Right lung (tissue), 5 donors: Measurements from ENCODE around the gene SORT1. TPM values are rescaled to one million over a fixed set of nuclear protein-coding genes. Genes with fewer than 3 reads are reported as not detected.
A peak's percentile ranks its signal among the peaks of the same experiment; 100 is the strongest.
"Not testable (repeated sequence)": the region's sequence is repeated elsewhere in the genome, so short reads cannot be mapped to it uniquely, and the experiment has no call there.

Experiments used
- DNase-seq, 2 donors: peaks; one replicate each; pipeline ENCODE4 v3.0.0-alpha.2; 2013
- polyA plus RNA-seq, 5 donors: library from polyadenylated mRNA; unstranded; fragments of 120-200 nt; gene quantifications; one replicate each; pipeline versions ENCODE4 v1.2.1 to v1.2.3, GENCODE V29; 2013; ENCODE audit warnings: inconsistent platforms in 1 of 5, low replicate concordance in 1 of 5; ENCODE audit not compliant: insufficient read length in 5 of 5, insufficient read depth in 1 of 5

SORT1 gene
- polyA plus RNA-seq, 5 donors: 34.0 to 51.2 (median 42.6) TPM

DNA sequence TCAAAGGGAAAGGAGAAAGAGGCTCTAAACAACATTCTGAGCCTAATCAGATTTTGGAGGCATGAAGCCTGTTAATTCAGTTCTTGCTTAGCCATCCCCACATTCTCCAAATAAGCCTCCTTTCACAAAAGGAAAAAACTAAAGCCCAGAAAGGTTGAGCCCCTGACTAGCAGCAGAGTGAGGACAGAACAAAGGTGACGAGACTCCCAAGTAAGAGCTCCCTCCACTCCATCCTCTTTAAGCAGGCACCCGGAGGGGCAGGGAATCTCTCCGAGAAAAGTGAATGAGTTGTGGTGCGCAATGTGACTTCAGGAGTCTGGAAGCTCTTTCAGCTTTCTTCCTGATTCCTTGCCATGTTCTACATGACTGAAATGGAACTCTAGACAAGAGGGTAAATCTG, 47.5 kb downstream of the SORT1 start:
- DNase-seq: no peak

DNA sequence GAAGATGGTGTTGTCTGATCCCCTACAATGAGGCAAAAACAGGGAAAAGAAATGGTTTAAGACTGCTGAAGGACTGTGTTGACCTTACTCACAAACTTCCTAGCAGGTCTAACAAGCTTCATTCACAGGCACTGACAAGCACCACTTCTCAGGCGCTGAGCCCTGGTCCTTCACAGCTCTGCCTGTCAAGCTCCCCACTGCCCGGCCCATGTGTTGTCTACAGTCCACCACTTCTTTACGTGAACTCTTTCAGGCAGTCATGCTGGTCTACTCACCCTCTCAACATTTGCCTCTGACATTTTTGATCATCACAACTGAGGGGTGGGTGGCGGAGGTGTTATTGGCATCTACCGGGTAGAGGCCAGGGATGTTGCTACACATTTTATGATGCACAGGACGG, 50.2 kb downstream of the SORT1 start:
- peak in 1 of 2 donors; percentile 3 for DNase-seq

DNA sequence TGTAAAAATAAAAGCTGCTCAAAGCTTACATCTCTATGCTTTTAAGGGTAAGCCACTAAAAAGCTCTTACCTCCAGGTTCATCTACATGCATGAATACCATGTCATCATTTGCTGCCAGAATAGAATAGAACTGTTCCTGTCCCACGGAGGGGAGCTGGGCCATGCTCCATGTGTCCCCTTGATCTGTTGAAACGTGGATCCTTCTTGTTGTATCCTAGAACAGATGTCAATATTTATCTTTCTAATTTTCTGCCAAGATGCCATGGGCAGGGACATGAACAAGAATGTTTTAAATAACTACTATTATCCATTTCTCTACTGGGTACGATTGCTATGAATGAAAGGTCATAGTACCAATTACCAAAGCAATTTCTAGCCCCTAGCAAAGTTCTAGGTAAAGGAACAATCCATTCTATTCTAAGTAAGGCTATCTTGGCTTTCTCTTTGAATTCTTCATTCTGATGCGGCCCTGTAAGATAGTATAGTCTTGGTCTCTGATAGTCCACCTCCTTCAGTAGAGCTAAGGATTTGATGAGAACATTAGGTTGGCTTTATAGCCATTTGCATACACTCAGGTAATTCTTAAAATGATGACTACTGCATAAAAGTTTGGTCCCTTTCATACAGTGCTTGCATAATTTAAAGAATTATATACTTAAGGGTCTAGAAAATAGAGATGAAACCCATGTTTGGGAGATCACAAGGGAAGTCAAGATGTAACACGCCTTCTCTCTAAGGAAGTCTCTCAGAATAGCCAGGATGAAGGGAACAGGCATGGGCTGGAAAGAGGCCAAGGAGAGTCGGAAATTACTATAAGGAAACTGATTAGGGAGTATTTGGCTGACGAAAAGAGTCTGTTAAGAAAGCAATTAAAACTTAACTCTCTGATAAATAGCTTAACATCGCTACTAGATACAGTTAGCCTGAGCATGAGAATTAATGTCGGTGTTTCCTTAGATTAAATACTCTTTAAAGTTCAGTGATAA, 55.5 kb downstream of the SORT1 start:
- peak in 1 of 2 donors; percentile 18 for DNase-seq

DNA sequence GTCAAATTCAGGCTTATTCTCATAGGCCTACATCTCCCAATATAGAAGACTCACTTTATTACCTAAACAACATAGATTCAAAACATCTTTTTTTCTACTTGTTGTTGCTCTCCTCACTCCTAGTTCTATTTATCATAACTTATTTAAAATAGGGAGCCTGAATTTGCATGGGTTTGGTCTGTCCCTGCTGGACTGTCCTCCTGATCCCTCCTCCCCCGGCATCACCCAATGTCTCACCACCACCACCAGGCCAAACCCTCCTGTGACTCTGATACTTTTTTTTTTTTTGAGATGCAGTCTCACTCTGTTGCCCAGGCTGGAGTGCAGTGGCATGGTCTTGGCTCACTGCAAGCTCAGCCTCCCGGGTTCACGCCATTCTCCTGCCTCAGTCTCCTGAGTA, 59.1 kb downstream of the SORT1 start:
- no peak for DNase-seq

DNA sequence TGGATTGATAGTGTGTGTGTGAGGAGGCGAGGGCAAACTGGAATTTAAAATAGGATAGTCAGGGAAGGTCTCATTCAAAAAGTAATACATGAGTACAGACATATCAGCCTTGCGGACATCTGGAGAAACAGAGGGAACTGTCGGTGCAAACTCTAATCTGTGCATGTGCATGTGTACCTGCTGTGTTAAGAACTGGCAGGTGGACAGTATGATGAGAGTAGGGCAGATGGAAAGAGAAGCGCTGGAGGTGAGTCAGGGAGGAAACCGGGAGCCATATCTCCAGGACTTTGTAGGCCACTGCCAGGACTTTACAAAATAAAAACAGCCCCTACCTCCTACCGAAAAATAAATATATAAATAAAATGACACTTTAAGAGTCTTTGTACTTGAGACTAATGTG, 59.6 kb downstream of the SORT1 start:
- no peak for DNase-seq

DNA sequence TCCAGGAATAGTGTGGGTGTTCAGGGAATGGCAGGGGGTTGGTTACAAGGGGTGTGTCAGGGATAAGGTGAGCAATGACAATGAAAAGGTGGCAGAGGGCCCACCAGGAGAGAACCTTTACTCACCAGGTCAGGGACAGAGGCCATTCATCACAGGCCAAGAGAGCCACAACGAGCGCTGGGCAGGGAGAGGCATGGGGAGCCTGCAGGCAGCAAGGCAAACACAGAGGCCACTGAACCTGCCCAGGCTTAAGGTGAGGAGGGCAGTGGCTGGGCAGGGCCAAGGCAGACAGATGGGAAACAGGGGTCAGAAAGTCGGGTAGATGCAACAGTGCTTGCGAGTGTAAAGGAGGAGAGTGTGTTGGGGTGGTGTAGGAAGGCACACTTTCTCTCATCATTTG, 62.6 kb downstream of the SORT1 start:
- no peak for DNase-seq

DNA sequence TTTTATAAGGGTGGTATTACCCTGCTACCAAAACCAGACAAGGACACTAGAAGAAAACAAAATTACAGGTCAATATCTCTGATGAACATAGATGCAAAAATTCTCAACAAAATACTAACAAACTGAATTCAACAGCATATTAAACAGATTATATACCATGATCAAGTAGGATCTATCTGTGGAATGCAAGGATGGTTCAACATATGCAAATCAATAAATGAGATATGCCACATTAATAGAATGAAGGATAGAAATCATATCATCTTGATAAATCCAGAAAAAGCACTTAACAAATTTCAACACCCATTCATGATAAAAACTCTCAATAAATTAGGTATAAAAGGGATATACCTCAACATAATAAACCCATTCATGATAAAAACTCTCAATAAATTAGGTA, 66.6 kb downstream of the SORT1 start:
- DNase-seq: no peak

DNA sequence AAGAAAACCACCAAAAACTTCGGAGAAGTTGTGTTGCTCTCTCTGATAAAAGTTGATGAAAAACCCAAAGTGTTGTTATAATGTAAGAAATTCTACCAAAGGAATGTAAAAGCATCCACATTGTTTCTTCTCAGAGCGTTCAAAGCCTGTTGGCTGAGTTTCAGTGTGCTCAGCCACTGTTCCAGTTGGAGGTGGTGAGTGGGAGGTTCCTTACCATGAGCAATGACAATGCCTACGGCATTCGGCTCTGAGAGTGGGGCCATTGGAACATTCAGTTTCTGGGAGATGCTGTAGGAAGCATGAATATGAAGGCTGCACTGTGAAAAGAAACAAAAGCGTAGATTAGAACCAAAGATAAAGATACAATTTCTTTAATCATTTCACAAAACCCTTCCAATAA, 70.4 kb downstream of the SORT1 start:
- DNase-seq: no peak

DNA sequence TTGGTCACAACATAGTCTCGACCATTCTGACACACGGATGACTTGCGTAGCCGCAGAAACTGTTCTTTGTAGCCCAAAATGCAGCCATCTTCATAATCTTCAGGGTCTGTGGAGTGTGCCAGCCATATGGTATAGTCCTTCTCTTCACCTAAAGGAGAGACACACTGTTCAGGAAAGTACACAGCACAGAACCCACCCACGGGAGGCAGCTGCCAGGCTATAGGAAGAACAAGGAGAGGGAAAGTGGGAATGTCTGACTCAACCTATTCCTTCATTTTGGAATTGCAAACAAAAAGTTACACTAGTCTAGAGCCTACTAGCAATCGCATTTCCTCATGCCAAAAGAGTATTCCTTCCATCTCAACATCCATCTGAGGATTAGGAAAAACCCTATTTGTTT, 74.7 kb downstream of the SORT1 start:
- DNase-seq: no peak

DNA sequence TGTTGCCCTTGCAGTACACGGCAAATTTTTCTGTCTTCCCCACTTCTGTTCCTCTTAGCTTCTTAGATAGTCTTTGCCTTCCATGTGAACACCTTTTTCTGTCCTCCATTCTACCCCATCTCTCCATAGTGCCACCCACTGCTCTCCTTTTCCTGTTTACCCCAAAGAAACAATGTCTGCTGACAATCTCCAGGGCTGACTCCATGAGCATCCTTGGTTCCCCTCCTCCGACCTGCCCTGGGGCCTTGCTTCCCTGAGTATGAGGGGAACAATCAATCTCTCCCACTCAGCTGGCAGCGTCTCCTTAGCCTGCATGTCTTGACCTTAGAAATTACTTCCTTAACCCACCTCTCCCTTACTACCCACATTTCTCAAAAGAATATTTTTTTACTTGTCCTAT, 78.6 kb downstream of the SORT1 start:
- DNase-seq: no peak

DNA sequence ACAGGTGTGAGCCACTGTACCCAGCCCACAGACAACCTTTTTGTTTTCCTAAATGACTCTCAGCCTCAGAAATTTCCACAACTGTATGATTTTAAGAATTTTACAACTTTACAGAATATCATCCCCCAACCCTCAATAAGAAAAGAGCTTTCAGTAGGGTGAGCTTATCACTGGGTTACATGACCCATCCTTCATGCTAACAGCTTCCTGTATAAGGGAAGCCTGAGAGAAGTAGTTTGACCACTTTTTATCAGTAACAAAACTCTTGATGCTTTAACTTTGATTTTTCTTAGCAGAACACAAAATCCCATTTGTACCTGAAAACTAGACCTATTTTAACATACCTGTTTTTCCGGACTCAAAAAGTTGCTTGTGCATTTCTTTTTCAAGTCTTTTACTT, 81.2 kb downstream of the SORT1 start:
- DNase-seq: no peak

DNA sequence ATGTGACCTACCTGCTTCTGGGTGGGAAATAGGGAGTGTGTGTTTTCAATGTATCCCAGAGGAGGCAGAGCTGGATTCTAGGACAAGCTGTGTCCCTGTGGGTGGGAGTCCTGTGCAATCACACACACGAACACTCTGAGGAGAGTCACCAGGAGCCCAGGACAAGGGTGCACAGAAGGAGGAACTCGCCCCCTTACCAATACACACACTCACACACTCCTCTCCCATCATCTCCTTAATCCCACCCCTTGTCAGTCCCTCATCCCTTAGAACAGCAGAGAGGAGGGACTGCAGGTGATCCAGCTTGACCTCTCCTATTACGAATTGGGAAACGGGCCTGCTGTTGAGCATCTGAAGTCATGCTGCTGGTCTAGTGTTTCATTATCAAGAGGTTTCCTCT, 82.4 kb downstream of the SORT1 start:
- no peak for DNase-seq

DNA sequence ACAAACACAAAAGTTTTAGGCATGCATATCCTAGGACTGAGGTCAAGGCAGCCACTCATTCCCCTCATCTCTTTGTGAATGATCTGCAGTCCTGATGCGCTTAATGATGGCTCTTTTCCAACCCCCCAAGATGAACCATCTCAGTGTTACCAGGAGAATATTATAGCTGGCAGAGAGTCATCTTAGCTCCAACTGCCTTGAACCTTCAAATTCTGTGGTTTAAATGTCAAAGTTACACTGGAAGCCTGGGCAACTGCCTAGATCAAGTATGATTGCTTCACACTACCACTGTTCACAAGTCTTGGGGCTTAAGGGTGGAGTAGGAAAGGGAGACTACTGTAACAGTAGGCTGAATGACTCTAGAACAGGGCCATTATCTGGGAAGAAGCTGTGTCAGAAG, 82.9 kb downstream of the SORT1 start:
- no peak for DNase-seq

DNA sequence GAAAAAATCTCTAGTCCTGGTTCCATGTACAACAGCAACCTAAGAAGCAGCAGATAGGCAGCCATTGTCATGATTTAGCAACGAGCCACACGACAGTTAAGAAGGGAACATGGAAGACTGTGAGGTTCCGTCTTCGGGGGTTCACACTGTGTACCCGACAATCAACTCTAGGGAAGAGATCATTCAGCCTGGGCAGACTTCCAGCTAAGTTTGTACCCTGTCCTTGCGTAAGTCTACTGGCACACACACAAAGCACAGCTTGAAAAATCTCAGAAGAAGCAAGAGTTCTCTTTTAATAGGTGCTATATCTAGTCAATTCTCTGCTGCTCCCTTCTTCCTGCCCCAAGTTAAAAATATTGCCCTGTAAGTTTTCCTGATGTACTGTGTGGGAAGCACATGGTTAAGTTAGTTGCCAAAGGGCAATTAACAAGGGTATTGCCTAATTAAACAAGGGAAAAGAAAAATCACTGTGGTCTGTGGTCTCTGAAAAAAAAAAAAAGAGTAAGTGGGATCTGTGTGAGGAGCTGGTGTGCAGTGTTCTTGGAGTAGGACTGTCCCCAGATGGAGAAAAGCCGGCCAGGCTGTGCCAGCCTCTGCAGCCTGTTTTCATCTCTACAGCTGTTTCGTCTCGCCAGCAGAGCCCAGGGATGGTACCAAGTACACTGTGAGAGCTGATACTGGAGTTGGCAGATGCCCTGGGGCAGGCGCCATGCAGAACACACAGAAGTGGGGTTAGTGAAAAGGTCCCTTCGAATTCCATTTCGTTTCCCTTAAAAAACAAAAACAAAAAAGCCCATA, 84.5 kb downstream of the SORT1 start:
- no peak for DNase-seq

DNA sequence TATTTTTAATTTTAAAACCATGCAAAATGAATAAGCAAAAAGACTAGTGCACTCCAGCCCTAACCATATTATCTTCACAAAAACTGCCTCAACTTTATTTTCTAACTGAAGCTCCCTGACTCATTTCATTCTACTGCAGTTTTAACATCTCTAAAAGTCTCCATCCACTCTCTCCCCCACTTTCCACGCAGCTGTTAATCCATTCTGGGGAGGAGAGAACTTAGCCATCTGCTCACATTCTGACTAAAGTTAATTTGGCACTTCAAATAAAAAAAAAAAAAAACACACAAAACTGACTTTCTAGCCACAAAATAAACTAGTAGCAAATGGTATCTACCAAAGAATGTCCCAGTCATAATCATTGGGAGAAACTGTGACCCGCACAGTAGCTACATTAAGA, 85.5 kb downstream of the SORT1 start:
- DNase-seq: no peak

DNA sequence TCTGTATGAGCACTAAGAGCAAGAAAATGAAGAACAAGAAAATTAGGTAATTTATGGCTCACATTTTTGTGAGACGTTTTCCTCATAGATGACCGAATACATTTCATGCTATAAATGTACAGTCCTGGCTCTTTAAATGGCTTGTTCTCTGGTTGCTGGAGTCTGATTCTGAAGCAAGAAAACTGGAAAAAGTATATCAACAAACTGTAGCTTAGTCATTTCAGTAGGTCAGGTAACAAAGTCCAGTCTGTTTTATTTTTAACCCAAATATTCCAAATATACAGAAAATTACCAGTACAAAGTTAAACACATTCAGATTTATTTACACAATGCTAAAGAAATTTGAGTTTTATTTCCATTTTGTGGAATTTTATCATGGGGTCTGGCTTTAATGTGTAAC, 88.4 kb downstream of the SORT1 start:
- no peak for DNase-seq

DNA sequence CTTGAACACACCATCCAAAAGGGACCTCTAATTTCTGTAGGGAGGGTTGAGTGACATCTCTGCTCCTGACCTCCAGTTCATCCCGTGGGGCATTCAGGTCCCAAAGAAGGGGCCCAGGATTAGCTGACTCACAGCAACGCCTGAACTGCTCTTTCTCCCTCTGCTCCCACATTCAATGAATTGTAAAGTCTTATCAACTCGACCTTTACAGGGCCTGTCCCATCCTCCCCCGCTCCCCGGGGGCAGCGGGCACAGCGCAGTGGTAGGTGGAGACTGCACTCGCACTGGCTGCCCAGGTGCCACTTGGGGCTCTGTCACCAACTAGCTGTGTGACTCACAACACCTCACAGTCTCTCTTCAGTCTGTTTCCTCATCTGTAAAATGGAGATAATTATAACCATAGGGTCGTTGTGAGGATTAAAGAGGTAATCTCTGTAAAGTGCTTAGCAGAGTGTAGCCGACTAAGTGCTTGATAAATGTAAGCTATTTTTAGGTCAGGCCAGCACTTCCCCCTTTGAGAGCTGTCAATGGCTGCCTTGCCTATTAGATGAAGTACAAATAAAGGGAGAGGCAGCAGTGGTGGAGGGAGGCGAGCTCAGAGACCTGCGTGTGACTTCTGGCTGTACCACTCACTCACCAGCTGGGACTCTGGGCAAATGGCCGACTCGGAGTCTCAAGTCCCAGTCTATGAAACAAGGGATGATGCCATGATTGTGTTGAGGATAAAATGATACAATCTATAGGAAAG, 90.3 kb downstream of the SORT1 start:
- no peak for DNase-seq

DNA sequence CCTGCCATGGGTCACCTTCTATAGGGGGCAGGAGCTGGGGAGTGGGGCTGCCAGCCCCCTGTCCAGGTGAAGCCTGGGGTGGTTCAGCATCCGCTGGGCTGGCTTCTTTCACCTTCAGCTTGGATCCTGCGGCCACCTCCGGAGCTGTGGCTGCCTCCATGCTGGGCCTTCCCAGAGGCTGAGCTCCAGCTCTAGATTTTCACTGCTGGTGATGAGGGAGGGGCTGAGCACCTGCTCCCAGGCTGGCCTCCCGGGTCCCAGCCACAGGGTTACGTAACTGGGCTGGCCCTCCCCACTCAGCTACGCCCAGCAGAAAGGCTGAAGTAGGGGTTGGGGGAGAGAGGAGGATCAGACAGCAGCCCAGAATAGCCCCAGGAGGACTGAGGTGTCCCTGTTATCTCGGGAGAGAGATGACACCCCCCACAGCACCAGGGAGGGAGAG, 90.9 kb downstream of the SORT1 start, which contains the start of gene MYBPHL:
TSS of gene MYBPHL (minus strand) at position 180 of the 442 bp plus-strand sequence. CDS start at position 160, 20 bp downstream.
- no peak for DNase-seq

DNA sequence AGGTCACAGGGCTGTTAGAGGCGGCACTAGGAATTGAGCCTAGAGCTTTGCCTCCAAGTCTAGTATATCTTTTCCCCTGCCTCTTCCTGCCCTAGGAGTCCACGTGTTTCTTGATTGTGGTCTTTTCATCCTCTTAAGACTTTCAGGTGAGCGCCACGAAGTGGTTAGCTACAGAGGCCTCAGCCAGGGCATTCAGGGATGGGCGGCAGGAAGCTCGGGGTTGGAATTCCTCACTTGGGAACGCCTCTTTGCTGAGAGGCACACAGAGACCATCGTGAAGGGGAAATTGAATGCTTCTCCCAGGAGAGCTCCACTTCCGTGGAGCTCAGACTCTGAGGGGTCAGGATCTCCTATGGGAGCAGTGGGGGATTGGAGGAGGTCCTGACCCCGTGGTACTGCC, 91.7 kb downstream of the SORT1 start:
- not testable (repeated sequence) for DNase-seq

DNA sequence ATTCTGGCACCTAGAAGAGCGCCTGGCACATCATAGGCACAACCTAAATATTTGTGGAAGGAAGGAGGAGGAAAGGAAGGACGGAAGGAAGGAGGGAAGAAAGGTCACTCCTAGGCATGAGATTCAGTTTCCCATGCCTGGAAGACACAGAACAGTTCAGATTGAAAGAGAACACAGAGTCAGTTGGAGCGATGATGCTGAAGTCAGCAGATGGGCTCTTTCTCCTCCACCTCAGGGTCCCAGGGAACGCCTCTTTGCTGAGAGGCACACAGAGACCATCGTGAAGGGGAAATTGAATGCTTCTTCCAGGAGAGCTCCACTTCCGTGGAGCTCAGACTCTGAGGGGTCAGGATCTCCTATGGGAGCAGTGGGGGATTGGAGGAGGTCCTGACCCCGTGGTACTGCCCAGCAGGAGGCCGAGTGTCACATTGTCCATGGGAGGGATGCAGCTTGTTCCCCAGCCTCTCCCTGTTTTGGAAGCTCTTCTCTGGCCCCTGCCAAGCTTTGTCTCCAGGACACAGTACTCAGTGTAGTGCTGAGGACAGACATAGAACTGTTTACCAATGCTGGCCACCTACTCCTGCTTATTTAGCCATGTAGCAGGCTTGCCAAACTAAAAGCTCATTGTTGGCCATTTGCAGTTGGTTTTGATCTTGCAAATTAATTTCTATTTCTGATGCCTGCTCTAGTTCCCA, 93.3 kb downstream of the SORT1 start:
- DNase-seq: no peak

DNA sequence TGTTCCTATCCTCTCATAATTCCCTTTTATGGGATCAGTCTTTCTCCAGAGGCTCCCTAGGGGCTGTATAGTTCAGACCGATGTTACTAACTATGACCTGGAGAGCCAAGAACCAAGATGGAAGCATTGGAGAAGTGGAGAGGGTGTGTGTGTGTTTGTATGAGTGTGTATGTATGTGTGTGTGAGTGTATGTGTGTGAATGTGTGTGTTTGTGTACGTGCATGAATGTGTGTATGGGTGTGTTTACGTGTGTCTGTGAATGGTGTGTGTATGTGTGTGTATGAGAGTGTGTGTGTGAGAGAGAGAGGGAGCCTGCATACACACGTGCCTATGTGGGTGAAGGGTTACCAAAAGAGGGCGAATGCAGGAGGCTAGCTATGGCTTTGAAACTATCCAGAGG, 95.8 kb downstream of the SORT1 start:
- DNase-seq: no peak
